ENCODE data around the gene ANO1.
"Not testable (repeated sequence)": the region's sequence is repeated elsewhere in the genome, so short reads cannot be mapped to it uniquely, and the experiment has no call there.

Gene ANO1

DNA sequence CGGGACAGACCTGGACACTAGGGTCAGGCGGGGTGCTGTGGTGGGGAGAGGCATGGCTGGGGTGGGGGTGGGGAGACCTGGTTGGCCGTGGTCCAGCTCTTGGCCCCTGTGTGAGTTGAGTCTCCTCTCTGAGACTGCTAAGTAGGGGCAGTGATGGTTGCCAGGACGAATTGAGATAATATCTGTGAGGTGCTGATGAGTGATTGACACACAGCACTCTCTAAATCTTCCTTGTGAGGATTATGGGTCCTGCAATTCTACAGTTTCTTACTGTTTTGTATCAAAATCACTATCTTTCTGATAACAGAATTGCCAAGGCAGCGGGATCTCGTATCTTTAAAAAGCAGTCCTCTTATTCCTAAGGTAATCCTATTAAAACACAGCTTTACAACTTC is 128.9 kb downstream of the ANO1 start:
- DNase-seq (ENCODE audit: low read depth, low spot score) = no peak

DNA sequence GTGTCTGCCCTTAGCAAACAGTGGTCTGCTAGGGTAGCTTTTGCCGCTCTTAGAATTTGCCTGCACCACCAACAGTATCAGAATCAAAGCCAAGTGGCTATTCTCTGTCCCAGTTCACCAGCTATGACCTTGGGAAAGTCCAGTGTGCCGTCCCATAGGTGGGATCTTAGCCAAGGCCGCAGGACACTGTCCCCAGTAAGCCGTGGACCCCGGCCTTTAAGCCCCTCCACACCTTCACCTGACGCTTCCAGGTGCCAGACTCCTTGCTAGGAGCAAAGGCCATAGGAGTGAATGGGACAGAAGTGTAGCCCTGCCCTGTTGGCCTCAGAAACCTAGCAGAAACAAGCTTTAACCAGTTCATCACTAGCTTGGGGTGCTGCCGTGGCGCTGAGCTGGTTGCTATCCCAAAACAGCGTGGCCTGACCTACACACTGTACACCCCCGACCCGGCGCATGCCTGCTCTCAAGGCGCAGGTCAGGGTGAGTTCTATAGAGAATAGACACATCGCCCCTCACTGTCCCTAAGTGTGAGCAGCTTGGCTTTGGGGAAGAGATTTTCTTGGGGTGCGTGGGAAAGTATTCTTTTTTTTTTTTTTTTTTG is 129.5 kb downstream of the ANO1 start:
- DNase-seq (ENCODE audit: low read depth, low spot score) = no peak

DNA sequence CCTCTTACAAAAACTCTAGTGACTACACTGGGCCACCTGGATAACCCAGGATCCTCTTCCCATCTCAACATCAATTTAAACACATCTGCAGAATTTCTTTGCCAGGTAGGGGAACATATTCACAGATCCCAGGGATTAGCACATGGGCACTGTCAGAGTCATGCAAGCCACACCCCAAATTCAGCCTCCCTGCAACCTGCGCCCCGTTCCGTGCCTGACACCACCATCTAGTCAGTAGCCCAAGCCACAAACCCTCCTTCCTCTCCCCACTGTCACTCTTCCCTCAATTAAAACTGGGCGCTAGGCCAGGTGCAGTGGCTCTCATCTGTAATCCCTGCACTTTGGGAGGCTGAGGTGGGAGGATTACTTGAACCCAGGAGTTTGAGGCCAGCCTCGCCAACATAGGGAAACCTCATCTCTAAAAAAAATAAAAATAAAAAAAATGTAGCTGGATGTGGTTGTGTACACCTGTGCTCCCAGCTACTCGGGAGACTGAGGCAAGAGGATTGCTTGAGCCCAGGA is 131.3 kb downstream of the ANO1 start:
- DNase-seq (ENCODE audit: low read depth, low spot score) = no peak

DNA sequence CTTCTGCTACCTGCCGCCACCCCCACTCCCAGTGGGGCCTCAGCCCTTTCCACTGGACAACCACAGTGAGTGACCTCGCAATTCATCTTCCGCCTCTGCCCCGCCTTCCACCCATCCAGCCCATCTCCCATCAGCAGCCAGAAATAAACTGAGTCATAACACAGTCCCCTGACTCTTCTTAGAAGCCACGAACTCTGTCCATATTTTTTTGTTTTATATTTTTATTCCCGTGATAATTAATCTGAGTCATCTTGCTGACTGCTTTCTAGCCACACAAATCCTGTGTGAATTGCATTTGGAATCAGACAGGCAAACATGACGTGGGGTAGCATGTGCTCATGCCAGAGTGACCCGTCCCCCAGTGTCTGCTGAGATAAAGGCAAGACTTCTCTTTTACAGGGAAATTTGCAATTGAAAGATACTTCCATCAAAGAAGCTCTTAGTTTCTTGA is 132.0 kb downstream of the ANO1 start:
- no peak for DNase-seq (ENCODE audit: low read depth, low spot score)

DNA sequence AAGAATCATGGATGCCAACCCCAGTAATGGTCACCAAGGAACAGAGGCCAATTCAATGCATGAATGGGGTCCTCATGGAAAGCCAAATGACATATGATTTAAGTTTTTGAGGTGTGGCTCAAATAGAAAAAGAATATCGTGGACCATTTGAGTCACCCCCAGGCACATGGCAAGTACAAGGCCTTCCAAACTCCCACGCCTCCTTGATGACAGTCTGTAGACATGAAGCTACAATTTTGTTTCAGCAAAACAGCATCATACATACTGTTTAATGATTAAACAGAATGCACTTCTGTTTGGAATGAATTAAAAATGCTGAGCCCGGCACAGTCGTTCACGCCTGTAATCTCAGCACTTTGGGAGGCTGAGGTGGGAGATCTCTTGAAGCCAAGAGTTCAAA is 132.4 kb downstream of the ANO1 start:
- no peak for DNase-seq (ENCODE audit: low read depth, low spot score)

DNA sequence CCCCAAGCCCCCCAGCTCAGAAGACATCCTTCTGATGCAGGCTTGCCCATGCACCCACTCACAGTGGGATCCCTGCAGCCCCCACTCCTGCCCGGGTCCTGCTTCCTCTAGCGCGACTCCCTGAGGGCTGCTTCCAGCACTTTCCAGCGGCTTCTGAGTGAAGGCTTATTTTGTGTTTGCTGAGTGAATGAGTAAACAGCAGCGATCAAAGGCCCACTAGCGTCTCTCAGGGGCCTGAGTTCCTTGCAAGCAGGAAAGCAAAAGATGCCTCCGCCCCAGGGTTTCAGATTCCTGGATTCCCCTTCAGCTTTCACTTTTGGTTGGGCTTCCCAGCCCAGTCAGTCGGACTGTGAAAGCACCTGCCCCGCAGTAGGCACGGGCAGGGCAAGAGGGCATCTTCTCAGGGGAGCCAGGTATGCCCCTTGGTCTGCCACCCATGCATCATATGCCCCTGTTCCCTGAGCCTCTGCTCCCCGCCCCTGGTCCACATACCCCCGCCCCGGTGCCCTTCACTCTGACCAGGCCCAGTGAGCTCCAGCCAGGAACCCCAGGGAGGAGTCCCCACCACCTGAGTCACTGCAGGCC is 134.2 kb downstream of the ANO1 start:
- no peak for DNase-seq (ENCODE audit: low read depth, low spot score)

DNA sequence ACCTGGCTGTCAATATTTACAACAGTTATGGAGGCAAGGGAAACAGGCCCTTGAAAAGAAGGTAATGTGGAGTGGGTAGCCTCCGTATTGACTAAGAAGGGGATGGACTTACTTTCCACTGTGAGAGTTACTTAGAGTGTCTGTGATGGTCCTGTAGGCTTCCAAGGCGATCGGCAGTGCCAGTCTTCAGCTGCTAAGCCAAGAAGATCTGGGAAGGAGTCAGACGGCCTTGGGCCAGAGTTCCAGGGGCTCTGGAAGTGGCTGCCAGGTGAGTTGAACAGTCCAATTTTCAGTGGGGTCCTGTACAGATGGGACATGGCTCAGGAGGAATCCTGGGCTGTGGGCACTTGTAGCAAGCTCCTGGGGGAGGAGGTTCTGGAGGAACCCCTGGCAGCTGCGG is 139.3 kb downstream of the ANO1 start:
- not testable (repeated sequence) for DNase-seq (ENCODE audit: low read depth, low spot score)

DNA sequence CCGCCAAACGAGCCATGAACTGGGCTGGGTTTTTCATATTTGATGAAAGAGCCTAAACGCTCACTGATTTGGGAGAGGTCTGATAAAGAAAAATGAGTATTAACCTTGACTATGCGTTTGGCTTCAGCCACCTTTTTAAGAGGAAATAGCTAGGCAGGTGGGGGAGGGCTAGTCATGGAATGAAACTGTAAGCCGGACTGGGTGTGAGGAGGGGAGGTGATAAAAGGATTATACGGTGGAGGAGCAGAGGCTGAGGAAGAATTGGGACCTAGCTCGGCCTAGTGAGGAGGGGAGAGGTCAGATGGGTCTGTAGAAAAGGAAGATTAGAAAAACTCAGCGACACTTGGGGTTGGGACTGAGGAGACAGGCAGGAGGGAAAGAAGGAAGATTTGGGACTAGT is 140.0 kb downstream of the ANO1 start:
- not testable (repeated sequence) for DNase-seq (ENCODE audit: low read depth, low spot score)

DNA sequence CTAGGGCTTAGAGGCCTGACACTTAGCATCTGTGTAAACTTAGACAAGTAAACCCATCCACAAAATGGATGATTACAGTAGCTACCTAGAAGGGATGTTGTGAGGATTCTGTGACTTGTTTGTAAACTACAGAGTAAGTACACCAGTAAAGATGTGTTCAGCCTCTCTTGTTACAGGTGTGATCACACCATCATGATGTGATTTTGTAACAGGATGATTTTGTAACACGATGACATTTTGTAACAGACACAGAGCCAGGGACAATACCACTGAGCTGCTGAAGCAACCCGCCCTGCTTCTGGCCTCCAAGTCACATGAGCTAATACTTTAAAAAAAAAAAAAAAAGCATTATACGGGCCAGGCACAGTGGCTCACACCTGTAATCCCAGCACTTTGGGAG is 142.0 kb downstream of the ANO1 start:
- no peak for DNase-seq (ENCODE audit: low read depth, low spot score)

DNA sequence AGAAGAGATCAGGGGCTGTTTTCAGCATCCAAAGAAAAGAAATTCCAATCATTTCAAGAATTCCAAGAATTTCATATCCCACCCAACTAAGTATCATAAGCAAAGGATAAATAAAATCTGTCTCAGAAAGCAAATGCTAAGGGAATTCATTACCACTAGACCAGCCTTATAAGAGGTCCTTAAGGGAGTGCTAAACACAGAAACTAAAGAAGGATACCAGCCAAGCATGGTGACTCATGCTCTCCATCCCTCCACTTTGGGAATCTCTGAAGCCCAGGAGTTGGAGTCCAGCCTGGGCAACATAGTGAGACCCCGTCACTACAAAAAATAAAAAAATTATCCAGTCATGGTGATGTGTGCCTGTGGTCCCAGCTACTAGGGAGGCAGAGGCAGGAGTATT is 142.8 kb downstream of the ANO1 start:
- DNase-seq (ENCODE audit: low read depth, low spot score) = no peak

DNA sequence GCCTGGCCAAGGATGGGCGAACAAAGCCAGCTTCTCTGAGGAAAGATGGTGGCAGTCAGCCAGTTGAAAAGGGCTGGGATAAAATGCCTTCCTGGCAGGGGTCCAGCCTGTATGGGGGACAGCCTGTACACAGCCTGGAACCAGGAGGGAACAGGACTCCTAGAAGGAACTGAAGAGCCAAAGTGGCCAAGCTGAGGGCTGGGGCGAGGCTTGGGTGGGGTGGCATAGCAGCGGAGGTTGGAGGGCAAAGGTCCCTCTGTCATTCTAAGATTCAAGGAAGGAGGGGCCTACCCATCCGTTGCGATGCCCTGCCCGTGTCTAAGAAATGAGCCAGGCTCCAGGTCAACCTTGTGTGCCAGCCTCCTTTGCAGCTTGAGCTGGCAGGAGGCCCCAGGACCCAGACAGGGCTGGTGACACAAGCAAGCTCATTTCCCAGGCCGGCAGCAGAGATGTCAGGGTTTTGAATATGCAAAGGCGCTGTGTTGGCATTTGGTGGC is 147.6 kb downstream of the ANO1 start:
- DNase-seq (ENCODE audit: low read depth, low spot score) = no peak

DNA sequence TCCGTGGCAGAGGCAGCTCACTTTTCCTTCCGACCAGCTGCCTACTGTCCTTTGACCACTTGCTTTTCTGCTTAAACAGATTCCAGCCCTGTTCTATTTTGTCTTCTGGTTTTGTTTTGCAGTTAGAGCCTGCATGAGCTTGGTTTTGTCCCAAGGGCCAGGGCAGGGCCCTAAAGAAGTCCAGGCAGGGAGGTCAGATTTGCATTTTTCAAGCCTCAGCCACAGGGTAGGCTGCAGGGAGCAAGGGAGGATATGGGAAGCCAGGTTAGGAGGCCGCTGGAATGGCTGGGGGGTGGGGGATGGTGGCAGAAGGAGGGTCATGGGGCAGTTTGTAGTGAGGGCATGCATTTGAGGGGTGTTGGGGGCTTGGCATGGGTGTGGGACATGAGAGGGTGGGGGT is 148.1 kb downstream of the ANO1 start:
- no peak for DNase-seq (ENCODE audit: low read depth, low spot score)

DNA sequence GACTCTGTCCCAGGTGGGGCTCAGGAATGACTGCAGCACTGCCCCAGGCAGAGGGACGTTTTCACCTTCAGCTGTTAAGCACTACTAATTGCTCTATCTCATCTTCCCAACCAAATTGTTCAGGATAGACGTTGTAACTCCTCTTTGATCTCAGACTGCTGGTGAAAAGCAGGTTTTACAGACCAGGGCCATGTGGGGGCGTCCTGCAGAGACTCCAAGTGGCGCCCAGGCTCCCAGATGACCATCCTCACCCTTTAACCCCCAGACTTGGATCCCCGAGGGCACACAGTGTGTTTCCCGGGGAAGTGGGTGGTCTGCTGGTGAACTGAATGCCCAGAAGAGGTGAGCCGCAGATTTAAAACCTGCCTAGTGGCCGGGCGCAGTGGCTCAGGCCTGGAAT is 148.8 kb downstream of the ANO1 start:
- no peak for DNase-seq (ENCODE audit: low read depth, low spot score)

DNA sequence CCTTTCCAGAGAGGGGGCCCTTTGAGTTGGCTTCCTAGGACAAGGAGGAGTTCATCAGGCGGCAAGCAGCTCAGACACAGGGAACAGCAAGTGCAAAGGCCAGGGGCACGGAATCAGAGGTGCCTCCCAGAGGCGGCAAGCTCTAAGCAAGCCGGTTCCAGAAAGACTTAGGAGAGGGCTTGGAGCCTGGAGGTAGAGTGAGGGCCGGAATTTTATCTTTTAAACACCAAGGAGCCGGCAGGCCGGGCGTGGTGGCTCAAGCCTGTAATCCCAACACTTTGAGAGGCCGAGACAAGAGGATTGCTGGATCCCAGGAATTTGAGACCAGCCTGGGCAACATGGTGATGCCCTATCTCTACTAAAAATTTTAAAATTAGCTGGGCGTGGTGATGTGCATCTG is 151.6 kb downstream of the ANO1 start:
- no peak for DNase-seq (ENCODE audit: low read depth, low spot score)

DNA sequence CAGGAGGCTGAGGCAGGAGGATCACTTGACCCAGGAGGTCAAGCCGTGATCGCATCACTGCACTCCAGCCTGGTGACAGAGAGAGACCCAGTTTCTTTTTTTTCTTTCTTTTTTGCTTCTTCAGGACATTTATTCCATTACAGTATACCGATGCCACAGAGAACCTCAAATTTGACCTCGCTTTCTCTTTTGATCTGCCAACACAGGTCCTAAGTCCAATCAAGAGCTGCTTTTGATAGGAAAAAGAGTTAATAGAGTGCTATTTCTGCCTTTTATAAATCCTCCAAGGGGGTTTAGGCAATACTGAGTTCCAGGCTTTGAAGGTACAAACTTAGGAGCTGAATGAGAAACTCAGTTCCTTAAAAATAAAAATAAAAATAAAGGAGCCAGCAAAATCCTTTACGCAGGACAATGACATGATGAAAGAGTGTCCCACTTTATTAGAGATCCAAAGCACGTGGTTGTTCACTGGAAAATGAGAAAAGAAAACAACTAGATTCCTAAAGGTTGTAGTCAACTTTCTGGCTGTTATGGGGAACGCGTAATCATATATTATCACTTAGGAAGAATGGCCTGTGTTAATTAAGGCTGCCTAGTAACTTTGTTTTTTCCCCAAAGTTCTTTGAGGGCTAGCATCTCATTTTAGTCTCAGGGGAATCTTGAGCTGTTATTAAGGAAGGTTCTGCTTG is 152.2 kb downstream of the ANO1 start:
- DNase-seq (ENCODE audit: low read depth, low spot score) = no peak

DNA sequence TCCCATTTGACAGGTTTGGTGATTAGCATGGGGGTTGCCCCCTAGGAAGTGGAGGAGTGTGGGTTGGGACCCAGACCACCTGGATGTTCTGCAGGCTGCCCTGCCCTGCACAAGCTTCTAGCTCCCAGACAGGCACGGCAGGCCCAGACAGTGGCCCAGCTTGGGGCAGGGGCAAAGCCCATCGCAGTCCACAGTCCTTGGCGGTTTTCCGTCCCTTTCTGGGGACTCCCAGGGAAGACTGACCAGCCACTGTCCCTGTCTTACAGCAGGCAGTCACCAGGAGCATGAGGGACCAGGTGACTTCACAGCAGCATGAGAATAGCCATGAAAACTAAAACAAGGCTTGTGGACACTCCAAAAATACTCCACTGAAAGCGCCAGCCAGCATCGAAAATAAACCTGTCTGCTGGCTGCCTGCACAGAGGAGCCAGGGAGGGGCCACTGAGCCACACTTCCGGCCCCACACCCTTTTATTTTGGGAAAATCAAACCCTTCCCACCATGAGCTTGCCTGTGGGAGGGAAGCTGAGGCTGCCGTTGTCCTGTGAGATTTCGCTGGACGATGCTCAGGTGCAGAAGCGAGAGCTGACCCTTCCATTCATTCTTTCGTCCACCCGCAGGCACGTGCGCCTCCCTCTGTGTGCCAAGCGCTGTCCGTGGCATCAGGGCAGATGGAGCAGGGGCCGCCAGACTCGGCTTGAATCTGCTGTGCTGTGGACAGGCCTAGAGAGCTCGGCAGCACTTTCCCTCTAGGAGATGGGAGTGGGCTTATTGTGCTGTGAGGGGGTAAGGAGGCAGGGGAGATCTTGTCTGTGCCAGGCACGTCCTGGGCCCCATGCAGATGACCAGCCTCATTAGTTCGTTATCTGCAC is 153.0 kb downstream of the ANO1 start:
- no peak for DNase-seq (ENCODE audit: low read depth, low spot score)

DNA sequence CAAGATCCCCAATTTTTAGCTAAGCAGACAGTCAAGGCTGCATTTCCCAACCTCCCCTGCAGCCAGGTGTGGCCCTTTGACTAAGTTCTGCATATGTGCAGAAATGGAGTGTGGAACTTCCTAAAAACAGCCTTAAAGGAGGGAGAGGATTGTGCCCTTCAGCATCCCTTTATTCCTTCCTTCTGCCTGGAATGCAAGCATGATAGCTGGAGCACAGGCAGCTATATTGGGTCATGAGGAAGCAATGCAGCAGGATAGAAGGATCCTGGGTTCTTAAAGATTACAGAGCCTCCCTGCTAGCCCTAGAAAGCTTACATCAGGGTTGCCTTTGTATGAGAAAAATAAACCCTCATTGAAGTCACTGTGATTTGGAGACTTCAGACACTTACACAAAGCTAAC is 154.9 kb downstream of the ANO1 start:
- no peak for DNase-seq (ENCODE audit: low read depth, low spot score)

DNA sequence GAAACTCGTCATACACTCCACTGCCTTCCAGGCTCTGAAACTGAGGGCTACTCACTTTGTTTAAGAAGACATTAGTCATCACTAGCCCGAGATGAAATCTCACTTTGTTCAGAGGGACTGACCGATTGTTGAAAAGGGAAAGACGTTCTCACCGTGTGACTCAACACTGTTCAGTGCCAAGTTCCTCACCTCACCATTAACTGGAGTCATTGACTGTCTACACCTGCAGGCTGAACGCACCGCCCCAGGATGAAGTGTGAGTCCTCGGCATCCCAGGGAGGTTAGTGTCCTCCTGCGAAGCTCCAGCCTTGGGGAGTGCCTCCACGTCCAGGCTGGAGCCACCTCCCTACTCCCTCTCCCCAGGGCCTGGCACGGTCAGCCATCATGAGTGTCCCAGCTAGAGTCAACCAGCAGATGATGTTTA is 155.4 kb downstream of the ANO1 start:
- no peak for DNase-seq (ENCODE audit: low read depth, low spot score)

DNA sequence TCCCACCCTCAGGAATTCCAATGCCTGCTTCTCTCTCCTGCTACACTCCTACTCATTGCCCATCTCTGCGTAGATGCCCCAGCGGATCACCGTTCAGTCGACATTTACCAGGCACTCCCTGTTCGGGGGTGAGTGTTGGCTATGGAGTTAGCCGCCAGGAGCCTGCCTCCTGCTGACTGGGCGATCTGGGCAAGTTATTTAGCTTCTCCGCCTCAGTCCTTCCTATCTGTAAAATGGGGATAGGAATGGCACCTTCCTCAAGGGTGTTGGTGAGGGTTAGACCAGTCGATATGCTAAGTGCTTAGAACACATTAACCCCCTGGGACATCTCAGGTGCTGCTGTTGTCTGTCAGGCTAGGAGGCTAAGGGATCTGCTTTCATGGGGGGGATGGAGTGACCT is 155.8 kb downstream of the ANO1 start:
- DNase-seq (ENCODE audit: low read depth, low spot score) = no peak

Measured in activated naive CD8-positive, alpha-beta T cell treated with anti-CD3 and anti-CD28 coated beads, Interleukin-2, amount 50 U/mL, for 16 hours (primary cell).